Smooth muscle cell of bladder (primary cell): ENCODE data around the gene CELA3B. TPM values are rescaled to one million over a fixed set of nuclear protein-coding genes. Genes with fewer than 3 reads are reported as not detected.

ENCODE experiments used
- total RNA-seq: library from RNA; depleted of rRNA; stranded (reverse); fragments of >200 nt; gene quantifications from 2 replicates; pipeline ENCODE4 v1.2.3, GENCODE V29; 2014

Gene CELA3B, protein sequence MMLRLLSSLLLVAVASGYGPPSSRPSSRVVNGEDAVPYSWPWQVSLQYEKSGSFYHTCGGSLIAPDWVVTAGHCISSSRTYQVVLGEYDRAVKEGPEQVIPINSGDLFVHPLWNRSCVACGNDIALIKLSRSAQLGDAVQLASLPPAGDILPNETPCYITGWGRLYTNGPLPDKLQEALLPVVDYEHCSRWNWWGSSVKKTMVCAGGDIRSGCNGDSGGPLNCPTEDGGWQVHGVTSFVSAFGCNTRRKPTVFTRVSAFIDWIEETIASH
- not detected in 2 replicates for total RNA-seq

GRCh38 chr1:21976703-21977239, at the start of gene CELA3B:
CELA3B (plus strand) TSS chr1:21977022; CDS start chr1:21977040, 18 bp downstream.

GRCh38 chr1:21937034-21937371, 39.8 kb upstream of the CELA3B start, which contains the start of gene HSPG2:
HSPG2 (minus strand) TSS chr1:21937310; CDS start chr1:21937217, 93 bp downstream.

GRCh38 chr1:22001409-22001808, 24.6 kb downstream of the CELA3B start, which contains the start of gene CELA3A:
CELA3A (plus strand) TSS chr1:22001657; CDS start chr1:22001675, 18 bp downstream.

Other genes with a start within 250 kb of the CELA3B start
- gene USP48, start 193.9 kb upstream of the CELA3B start, total RNA-seq = 31.1 and 38.6 TPM in 2 replicates
- 0.14 and 0.18 TPM in 2 replicates for gene LDLRAD2, start 164.8 kb upstream of the CELA3B start, total RNA-seq
- 75.8 and 170 TPM in 2 replicates for gene HSPG2, start 39.7 kb upstream of the CELA3B start, total RNA-seq
- not detected in 2 replicates for gene CELA3A, start 24.6 kb downstream of the CELA3B start, total RNA-seq
- gene CDC42, start 75.7 kb downstream of the CELA3B start, total RNA-seq = 284 and 354 TPM in 2 replicates
- 0.28 and 0.74 TPM in 2 replicates for gene WNT4, start 166.1 kb downstream of the CELA3B start, total RNA-seq